Measurements from ENCODE around the gene ATP13A3. TPM values are rescaled to one million over a fixed set of nuclear protein-coding genes. Genes with fewer than 3 reads are reported as not detected.

ATP13A3 gene
- total and polyA plus RNA-seq, 10 of the 15 experiments (the other 5 are each of a cell fraction or from before 2014, with no cell fraction given), result 14.0 to 108 (median 69.5) TPM

- FAIRE-seq, result no peak
- Histone ChIP-seq H3K4me2 (ENCODE audit: control insufficient read depth, insufficient read depth) (no peak overlapping the region), H4K20me1 (ENCODE audit: control insufficient read depth, insufficient read depth) (no peaks in the 10 kb centered on the region; the same call in 1 of the 2 replicates), H3K9me3 (replicated peaks; ENCODE audit: control insufficient read depth, insufficient read depth, low read length) (no peaks in the 10 kb centered on the region), H3K27ac (ENCODE audit: control insufficient read depth, insufficient read depth) (no peak overlapping the region), H3K79me2 (ENCODE audit: control insufficient read depth, insufficient read depth, low read length) (no peaks in the 10 kb centered on the region), H3K4me1 (ENCODE audit: control insufficient read depth, insufficient read depth, low read length) (peaks cover 7% of the 10 kb centered on the region), H3K36me3 (ENCODE audit: control insufficient read depth in 2 of 2, insufficient read depth in 2 of 2, low read length in 1 of 2) (peaks cover 0 to 6% of the 10 kb centered on the region in 2 experiments; a peak in 1 of 4 replicates), H3K27me3 (replicated peaks in 1 of 2; ENCODE audit: control insufficient read depth in 2 of 2, insufficient read depth in 2 of 2, low read length in 1 of 2) (peaks cover 5 to 10% of the 10 kb centered on the region in 2 experiments; a peak in 3 of 4 replicates), H2AFZ (ENCODE audit: control insufficient read depth, low read depth, low read length) (no peak overlapping the region), H3K9ac (ENCODE audit: control insufficient read depth, insufficient read depth, low read length) (no peak overlapping the region), H3K4me3 (no peak overlapping the region)
- no peak for DNase-seq (ENCODE audit: low read depth, low spot score)
- no TSS peak for BruUV-seq (replicated peaks)
- in situ Hi-C loops (cut with MboI) (no loop called here), intact Hi-C loops (cut with micrococcal nuclease; ENCODE audit: unreplicated experiment) (no loop called here)
- ChIA-PET SMC1A (ENCODE audit: uncharacterized antibody, unreplicated experiment) (interaction anchor here (1.0 kb wide), 1 partner anchor 45 kb away, joined by 3 read pairs; no protein-coding TSS in a partner anchor), RAD21 (ENCODE audit: unreplicated experiment) (interaction anchor here (0.7 kb wide), 1 partner anchor 10 kb away, joined by 3 read pairs; no protein-coding TSS in a partner anchor), CTCF (interaction anchor here (1.4 to 3.3 kb wide), 2 partner anchors 65 to 67 kb away, joined by 3 to 20 read pairs; no protein-coding TSS in a partner anchor), POLR2A (no interaction called here)
- ATAC-seq, result no peak
- WGBS (ENCODE audit: insufficient coverage, insufficient replicate concordance, low lambda C conversion rate, missing lambda C conversion rate), result 97% methylated on average over 9 of the region's 9 CpGs
- TF ChIP-seq IRF5 (IDR thresholded peaks at IDR 0.05; ENCODE audit: borderline replicate concordance) (no peak), IRF3 (IDR thresholded peaks at IDR 0.05) (no peak), HDAC6 (IDR thresholded peaks at IDR 0.05; ENCODE audit: unreplicated experiment) (no peak), ZNF24 (IDR thresholded peaks at IDR 0.05) (no peak), STAT3 (IDR thresholded peaks at IDR 0.05; ENCODE audit: low read depth, low read length) (no peak), CUX1 (IDR thresholded peaks at IDR 0.05; ENCODE audit: insufficient replicate concordance, low read depth, low read length) (no peak), ETV6 (conservative IDR thresholded peaks at IDR 0.05 in 1 of 2, IDR thresholded peaks at IDR 0.05 in 1 of 2; ENCODE audit: borderline replicate concordance in 1 of 2, low read depth in 1 of 2) (no peak), RFX5 (IDR thresholded peaks at IDR 0.05; ENCODE audit: low read depth, low read length) (no peak), BCL11A (IDR thresholded peaks at IDR 0.05; ENCODE audit: low read depth, low read length) (no peak), CBX5 (IDR thresholded peaks at IDR 0.05; ENCODE audit: low read depth) (no peak), USF2 (IDR thresholded peaks at IDR 0.05; ENCODE audit: borderline replicate concordance, low read depth, low read length) (no peak), POLR2A (IDR thresholded peaks at IDR 0.05; ENCODE audit: low read depth, low read length) (no peak; the same call in 1 of the 2 replicates)
These were observed 85.5 kb downstream of the ATP13A3 start for GRCh38 chr3:194401346-194401745.
